H1 (cell line): ENCODE results near the gene TEX101. TPM values are rescaled to one million over a fixed set of nuclear protein-coding genes. Genes with fewer than 3 reads are reported as not detected.

ENCODE experiments used
- CTCF ChIA-PET: fragments of 300-600 bp; sonication (Branson Sonifier 250); formaldehyde crosslinking; loops from one replicate; lab custom pipeline; 2021; ENCODE audit not compliant: partially characterized antibody; lab: Charles Lee
- POLR2A ChIA-PET: fragments of 300-600 bp; sonication (Branson Sonifier 250); formaldehyde crosslinking; loops from one replicate; lab custom pipeline; 2021; ENCODE audit warnings: inconsistent platforms; ENCODE audit not compliant: partially characterized antibody; lab: Charles Lee
- DNase-seq, 2 experiments: peaks; one replicate each; pipeline versions ENCODE4 v3.0.0 to v3.0.0-alpha.2; 2010 to 2022; ENCODE audit warnings: low spot score in 2 of 2, low read depth in 1 of 2, mixed read lengths in 1 of 2
- FAIRE-seq: peaks from 2 replicates; lab custom pipeline; 2011; peaks lifted over from hg19 to GRCh38; lab: Jason Lieb, UNC
- H2AFZ ChIP-seq: 2 replicates; pipeline ENCODE4 v1.8.1; 2012; ENCODE audit warnings: low read length, inconsistent platforms
- H2AK5ac ChIP-seq: 2 replicates; pipeline ENCODE4 v1.6.1; 2013; ENCODE audit warnings: low read depth, low read length
- H2BK120ac ChIP-seq: replicated peaks from 2 replicates; pipeline ENCODE3; 2013; ENCODE audit warnings: low read depth, low read length, inconsistent platforms
- H2BK12ac ChIP-seq: 2 replicates; pipeline ENCODE4 v1.6.1; 2013; ENCODE audit warnings: low read depth, low read length
- H2BK15ac ChIP-seq: 2 replicates; pipeline ENCODE4 v1.6.1; 2013; ENCODE audit warnings: low read length
- H2BK20ac ChIP-seq: 2 replicates; pipeline ENCODE4 v1.6.1; 2013; ENCODE audit warnings: low read length
- H2BK5ac ChIP-seq: 2 replicates; pipeline ENCODE4 v1.6.1; 2013; ENCODE audit warnings: low read depth, low read length
- H3K14ac ChIP-seq: 2 replicates; pipeline ENCODE4 v1.6.1; 2013; ENCODE audit warnings: inconsistent platforms; ENCODE audit not compliant: insufficient read length
- H3K18ac ChIP-seq: 2 replicates; pipeline ENCODE4 v1.6.1; 2013; ENCODE audit warnings: low read length; ENCODE audit errors: extremely low read depth
- H3K23ac ChIP-seq: 2 replicates; pipeline ENCODE4 v1.6.1; 2013; ENCODE audit warnings: inconsistent platforms; ENCODE audit not compliant: insufficient read length
- H3K23me2 ChIP-seq: 2 replicates; pipeline ENCODE4 v1.6.1; 2013; ENCODE audit warnings: low read depth, low read length
- H3K27ac ChIP-seq: 2 replicates; pipeline ENCODE4 v1.6.1; 2011; ENCODE audit warnings: low read depth, low read length, inconsistent platforms
- H3K27me3 ChIP-seq, 4 experiments: replicated peaks in 1 of 4; 1 replicate in 1 of 4; 2 replicates in 3 of 4; pipeline versions ENCODE4 v1.6.1 to v1.8.1; 2011 to 2013; ENCODE audit warnings: low read length in 3 of 4, mild to moderate bottlenecking in 3 of 4, inconsistent platforms in 2 of 4, mixed read lengths in 2 of 4, moderate library complexity in 1 of 4; ENCODE audit not compliant: control insufficient read depth in 3 of 4, insufficient read depth in 3 of 4; ENCODE audit errors: extremely low read depth in 1 of 4
- H3K36me3 ChIP-seq, 4 experiments: 2 replicates each; pipeline versions ENCODE4 v1.6.1 to v1.8.1; 2011 to 2013; ENCODE audit warnings: mild to moderate bottlenecking in 4 of 4, low read length in 3 of 4, moderate library complexity in 2 of 4, control low read depth in 1 of 4, inconsistent platforms in 1 of 4; ENCODE audit not compliant: insufficient read depth in 4 of 4, control insufficient read depth in 2 of 4
- H3K4ac ChIP-seq: replicated peaks from 2 replicates; pipeline ENCODE3; 2013; ENCODE audit warnings: low read length, low read depth, mixed read lengths, inconsistent platforms; ENCODE audit not compliant: insufficient read length
- H3K4me1 ChIP-seq, 4 experiments: replicated peaks in 1 of 4; 1 replicate in 1 of 4; 2 replicates in 3 of 4; pipeline versions ENCODE4 v1.6.1 to v1.8.1; 2011 to 2013; ENCODE audit warnings: low read length in 3 of 4, inconsistent platforms in 2 of 4, mixed read lengths in 1 of 4; ENCODE audit not compliant: insufficient read depth in 4 of 4, control insufficient read depth in 3 of 4
- H3K4me2 ChIP-seq, 2 experiments: 2 replicates each; pipeline versions ENCODE4 v1.6.1 to v1.8.1; 2011 to 2013; ENCODE audit warnings: low read depth in 2 of 2, low read length in 2 of 2, control low read depth in 1 of 2, inconsistent platforms in 1 of 2, mild to moderate bottlenecking in 1 of 2; ENCODE audit not compliant: insufficient read depth in 1 of 2
- H3K4me3 ChIP-seq, 4 experiments: fragments of 200-600, 300-600 bp in 1 of 4; sonication (generic), shearing (Covaris generic), sonication (Bioruptor Twin) in 1 of 4; 2 replicates each; pipeline versions ENCODE4 v1.5.1 to v1.8.1; 2011 to 2016; ENCODE audit warnings: low read length in 4 of 4, low read depth in 3 of 4, control low read depth in 2 of 4, inconsistent platforms in 2 of 4, mild to moderate bottlenecking in 2 of 4, mixed read lengths in 1 of 4, moderate library complexity in 1 of 4; ENCODE audit not compliant: insufficient read depth in 2 of 4; ENCODE audit errors: extremely low read depth in 1 of 4
- H3K56ac ChIP-seq: replicated peaks from 2 replicates; pipeline ENCODE3; 2013; ENCODE audit warnings: low read depth, mild to moderate bottlenecking, mixed read lengths, low read length, inconsistent platforms; ENCODE audit not compliant: insufficient read length
- H3K79me1 ChIP-seq: 2 replicates; pipeline ENCODE4 v1.6.1; 2013; ENCODE audit warnings: low read depth, low read length, control low read depth
- H3K79me2 ChIP-seq, 2 experiments: 2 replicates each; pipeline versions ENCODE4 v1.6.1 to v1.8.1; 2012 to 2013; ENCODE audit warnings: low read length in 2 of 2, mild to moderate bottlenecking in 2 of 2, inconsistent platforms in 1 of 2; ENCODE audit not compliant: insufficient read depth in 2 of 2, control insufficient read depth in 1 of 2
- H3K9ac ChIP-seq, 4 experiments: replicated peaks in 1 of 4; 1 replicate in 1 of 4; 2 replicates in 3 of 4; pipeline versions ENCODE4 v1.6.1 to v1.8.1; 2011 to 2013; ENCODE audit warnings: low read depth in 3 of 4, low read length in 3 of 4, control low read depth in 2 of 4, mild to moderate bottlenecking in 2 of 4, moderate library complexity in 2 of 4, inconsistent platforms in 1 of 4; ENCODE audit errors: extremely low read depth in 1 of 4
- H3K9me3 ChIP-seq, 2 experiments: 2 replicates each; pipeline versions ENCODE4 v1.6.1 to v1.8.1; 2012 to 2013; ENCODE audit warnings: mild to moderate bottlenecking in 2 of 2, moderate library complexity in 2 of 2, control low read depth in 1 of 2, inconsistent platforms in 1 of 2, low read depth in 1 of 2, low read length in 1 of 2, mixed read lengths in 1 of 2; ENCODE audit not compliant: insufficient read depth in 2 of 2
- H4K20me1 ChIP-seq, 2 experiments: replicated peaks in 1 of 2; 2 replicates each; pipeline versions ENCODE3 to v1.8.1; 2011 to 2013; ENCODE audit warnings: inconsistent platforms in 2 of 2, low read length in 2 of 2, mild to moderate bottlenecking in 1 of 2; ENCODE audit not compliant: insufficient read depth in 2 of 2, control insufficient read depth in 1 of 2
- H4K5ac ChIP-seq: 2 replicates; pipeline ENCODE4 v1.6.1; 2013; ENCODE audit warnings: low read length, low read depth, mixed read lengths, inconsistent platforms; ENCODE audit not compliant: insufficient read length
- H4K8ac ChIP-seq: 2 replicates; pipeline ENCODE4 v1.8.0; 2013; ENCODE audit warnings: mild to moderate bottlenecking, moderate library complexity, low read length, inconsistent platforms; ENCODE audit not compliant: insufficient read depth; ENCODE audit errors: extremely low read depth
- H4K91ac ChIP-seq: replicated peaks from 2 replicates; pipeline ENCODE3; 2013; ENCODE audit warnings: low read length, mixed read lengths, inconsistent platforms; ENCODE audit not compliant: insufficient read length
- SP4 ChIP-seq: IDR thresholded peaks from 2 replicates; pipeline ENCODE4 v1.6.1; 2012; ENCODE audit warnings: low read length, inconsistent platforms
- TAF7 ChIP-seq: optimal IDR thresholded peaks from 2 replicates; pipeline ENCODE3; 2011; ENCODE audit warnings: low read depth, mild to moderate bottlenecking, inconsistent platforms, low read length, moderate library complexity, borderline replicate concordance
- TCF12 ChIP-seq: IDR thresholded peaks from 2 replicates; pipeline ENCODE4 v1.6.1; 2011; ENCODE audit warnings: low read depth, mild to moderate bottlenecking, low read length
- WGBS, 2 experiments: shearing (Covaris generic) in 1 of 2; methylation state at CpG; one replicate each; pipeline versions ENCODE4 v1.1.6 to v1.1.7; 2013 to 2015; ENCODE audit warnings: low lambda C conversion rate in 2 of 2, mixed read lengths in 2 of 2, inconsistent platforms in 1 of 2, low coverage in 1 of 2, missing lambda C conversion rate in 1 of 2; ENCODE audit not compliant: insufficient replicate concordance in 2 of 2, insufficient coverage in 1 of 2, insufficient read length in 1 of 2; ENCODE audit errors: extremely low coverage in 1 of 2, missing lambda C conversion rate in 1 of 2; 5-methylcytosine and 5-hydroxymethylcytosine counted together
- polyA plus RNA-seq, 7 experiments: library from polyadenylated mRNA; depleted of rRNA in 3 of 7; stranded (reverse) in 5 of 7; unstranded in 2 of 7; fragments of >200 nt in 5 of 7; fragments of 200-250 nt in 2 of 7; gene quantifications; 1 replicate in 5 of 7; 2 replicates in 1 of 7; 4 replicates in 1 of 7; pipeline versions ENCODE4 v1.2.1 to v1.2.3, GENCODE V29; 2011 to 2013; ENCODE audit warnings: missing spikeins in 2 of 7, mixed read lengths in 2 of 7
- total RNA-seq: library from RNA; stranded (reverse); fragmentation: NEBNext Ultra II Directional; extraction: Animal tissue kit (Norgen Biotek cat#: 25700); gene quantifications from 2 replicates; pipeline ENCODE4 v1.2.1, GENCODE V29; 2021

TEX101 gene
- total and polyA plus RNA-seq, 2 of the 8 experiments (the other 6 are each of a cell fraction or from before 2014, with no cell fraction given): 0.12 TPM; not detected in 1

DNA sequence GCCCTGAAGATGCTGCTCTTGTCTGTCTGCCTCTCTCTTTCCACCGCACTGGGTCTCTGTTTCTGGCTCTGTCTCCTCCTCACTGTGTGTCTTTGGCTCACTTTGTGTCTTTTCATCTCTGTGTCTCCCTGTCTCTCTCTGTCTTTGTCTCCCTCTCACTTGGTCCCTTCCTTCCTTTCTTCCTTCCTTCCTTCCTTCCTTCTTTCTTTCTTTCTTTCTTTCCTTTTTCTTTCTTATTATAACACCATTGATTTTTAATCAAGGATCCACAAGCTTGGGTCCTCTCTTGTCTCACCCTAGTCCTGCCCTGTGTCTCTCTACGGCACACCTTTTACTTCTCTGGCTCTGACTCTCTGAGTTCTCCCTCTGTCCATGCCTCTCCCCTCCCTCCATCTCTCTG lies 46.9 kb upstream of the TEX101 start:
- Histone ChIP-seq H2BK15ac (no peak overlapping the region), H3K9me3 (no peaks in the 10 kb centered on the region), H3K36me3 (no peaks in the 10 kb centered on the region), H4K20me1 (no peaks in the 10 kb centered on the region), H4K5ac (no peak overlapping the region), H3K79me1 (no peaks in the 10 kb centered on the region), H3K9ac (no peak overlapping the region), H3K18ac (no peak overlapping the region), H2BK5ac (no peak overlapping the region), H3K27ac (no peak overlapping the region), H3K23ac (no peak overlapping the region), H2BK20ac (no peak overlapping the region), H3K4me1 (peaks cover 0 to 3% (median 1%) of the 10 kb centered on the region in 4 experiments; a peak in 1 of 7 replicates), H3K4me2 (no peak overlapping the region), H4K8ac (no peak overlapping the region), H3K4me3 (no peak overlapping the region), H2BK12ac (no peak overlapping the region), H2AK5ac (no peak overlapping the region), H3K23me2 (no peaks in the 10 kb centered on the region), H2AFZ (no peak overlapping the region), H4K91ac (no peak overlapping the region), H3K14ac (no peak overlapping the region), H3K79me2 (no peaks in the 10 kb centered on the region), H3K27me3 (peaks cover 0 to 2% (median 0%) of the 10 kb centered on the region in 4 experiments; a peak in 1 of 7 replicates), H2BK120ac (no peak overlapping the region), H3K4ac (no peak overlapping the region), H3K56ac (no peak overlapping the region)
- 87% methylated on average over 2 of the region's 2 CpGs; no CpG with 5 or more reads in 1 of the 2 experiments for WGBS, 2 experiments
- no peak for DNase-seq
- CTCF ChIA-PET: no interaction called here
- no peak for TF ChIP-seq TAF7
- no peak for TF ChIP-seq SP4
- TF ChIP-seq TCF12: no peak
- no peak for FAIRE-seq
- POLR2A ChIA-PET: no interaction called here
